ENCODE measurements around the gene LILRB2. TPM values are rescaled to one million over a fixed set of nuclear protein-coding genes. Genes with fewer than 3 reads are reported as not detected.

LILRB2 gene
- not detected in 2 replicates for total RNA-seq (2021)
- long read RNA-seq: 0 reads

GRCh38 chr19:54281007-54281728 lies at the start of gene LILRB2:
LILRB2 (minus strand) TSS chr19:54281110; CDS start chr19:54280496, 614 bp downstream.
- Histone ChIP-seq H2BK120ac (ENCODE audit: low read depth, low read length, poor library complexity, severe bottlenecking) (no peak within 1 kb of the TSS), H2BK5ac (ENCODE audit: insufficient read length, low read length) (no peak within 1 kb of the TSS), H4K5ac (ENCODE audit: insufficient read length, low read depth, low read length) (no peak within 1 kb of the TSS), H3K18ac (ENCODE audit: insufficient read length, low read depth, low read length) (no peak within 1 kb of the TSS), H3K79me1 (ENCODE audit: insufficient read depth, low read depth, low read length, poor library complexity, severe bottlenecking) (no peaks in the 10 kb centered on the region), H2AFZ (ENCODE audit: low read length) (no peak within 1 kb of the TSS), H2AK5ac (ENCODE audit: insufficient read length, low read length) (no peak within 1 kb of the TSS), H3T11ph (ENCODE audit: low read length) (no peak within 1 kb of the TSS), H4K20me1 (ENCODE audit: control insufficient read depth, insufficient read depth, insufficient read length) (no peaks in the 10 kb centered on the region), H3K56ac (ENCODE audit: insufficient read length, low read depth, low read length) (no peak within 1 kb of the TSS), H3K4me2 (ENCODE audit: insufficient read depth, insufficient read length, low read length) (no peak within 1 kb of the TSS), H2BK12ac (ENCODE audit: insufficient read length, low read depth, low read length) (no peak within 1 kb of the TSS), H3K9ac (ENCODE audit: extremely low read depth, insufficient read length, low read length) (no peak within 1 kb of the TSS), H3K14ac (ENCODE audit: insufficient read depth, low read length) (no peak within 1 kb of the TSS), H3K23ac (ENCODE audit: insufficient read length, low read depth, low read length) (no peak within 1 kb of the TSS), H3K4me1 (ENCODE audit: insufficient read depth, low read length) (no peaks in the 10 kb centered on the region), H2BK20ac (ENCODE audit: low read depth, low read length, poor library complexity, severe bottlenecking) (no peak within 1 kb of the TSS), H2BK15ac (ENCODE audit: low read depth, low read length) (no peak within 1 kb of the TSS), H3K27ac (ENCODE audit: insufficient read length, low read depth, low read length) (no peak within 1 kb of the TSS), H3K79me2 (ENCODE audit: insufficient read depth, low read length) (no peaks in the 10 kb centered on the region), H3K9me3 (ENCODE audit: control insufficient read depth, low read depth, low read length) (no peaks in the 10 kb centered on the region), H3K4ac (ENCODE audit: low read depth, low read length) (no peak within 1 kb of the TSS), H4K91ac (ENCODE audit: insufficient read length, low read depth, low read length) (no peak within 1 kb of the TSS), H3K27me3 (ENCODE audit: insufficient read depth, low read length) (no peaks in the 10 kb centered on the region), H3K23me2 (ENCODE audit: insufficient read length, low read depth, low read length, poor library complexity, severe bottlenecking) (no peaks in the 10 kb centered on the region), H4K8ac (replicated peaks; ENCODE audit: insufficient read length, low read depth, low read length) (no peak within 1 kb of the TSS)
- no peak within 1 kb of the TSS for H3K4me3 Mint-ChIP-seq
- WGBS (ENCODE audit: extremely low coverage, insufficient read length, low lambda C conversion rate): no CpG with 5 or more reads among the region's 12 CpGs
- no peak within 1 kb of the TSS; a peak in 1 of 7 replicates for H3K27ac Mint-ChIP-seq
- peaks cover 48% of the 10 kb centered on the region for H3K27me3 Mint-ChIP-seq (ENCODE audit: low read depth)
- no peak for DNase-seq
- no peaks in the 10 kb centered on the region for H3K36me3 Mint-ChIP-seq (ENCODE audit: insufficient read depth in 1 of 3, low read depth in 3 of 3)
- peaks cover 0 to 57% of the 10 kb centered on the region in 2 experiments; a peak in 2 of 5 replicates for H3K9me3 Mint-ChIP-seq
- H3K4me1 Mint-ChIP-seq: no peaks in the 10 kb centered on the region
- TF ChIP-seq CTCF (conservative IDR thresholded peaks at IDR 0.05): no peak
